ENCODE measurements around the gene PXDC1.

Gene PXDC1

GRCh38 chr6:3746696-3747095, 4.8 kb downstream of the PXDC1 start:
- Histone ChIP-seq H3K36me3 (no peaks in the 10 kb centered on the region), H3K27me3 (peaks cover 37% of the 10 kb centered on the region), H3K4me2 (peak overlapping the region; percentile 45), H3K4me1 (peaks cover 54% of the 10 kb centered on the region), H3K27ac (no peak overlapping the region), H3K4me3 (no peak overlapping the region), H3K9me3 (no peaks in the 10 kb centered on the region), H4K20me1 (peaks cover 39% of the 10 kb centered on the region), H3K9ac (no peak overlapping the region)
- no peak for TF ChIP-seq Cebpa-rat (IDR thresholded peaks at IDR 0.05)

GRCh38 chr6:3746119-3746691, 5.3 kb downstream of the PXDC1 start:
- Histone ChIP-seq H3K9me3 (no peaks in the 10 kb centered on the region), H3K4me2 (peak overlapping the region; percentile 45), H3K9ac (no peak overlapping the region), H3K4me1 (peaks cover 53% of the 10 kb centered on the region), H3K36me3 (no peaks in the 10 kb centered on the region), H3K4me3 (no peak overlapping the region), H4K20me1 (peaks cover 43% of the 10 kb centered on the region), H3K27me3 (peaks cover 32% of the 10 kb centered on the region), H3K27ac (no peak overlapping the region)
- TF ChIP-seq Cebpa-rat (IDR thresholded peaks at IDR 0.05) = no peak

GRCh38 chr6:3745566-3746118, 5.9 kb downstream of the PXDC1 start:
- Histone ChIP-seq H3K27ac (no peak overlapping the region), H3K4me2 (peak overlapping the region; percentile 45), H3K27me3 (peaks cover 26% of the 10 kb centered on the region), H3K4me3 (no peak overlapping the region), H4K20me1 (peaks cover 41% of the 10 kb centered on the region), H3K4me1 (peaks cover 47% of the 10 kb centered on the region), H3K9ac (no peak overlapping the region), H3K36me3 (no peaks in the 10 kb centered on the region), H3K9me3 (no peaks in the 10 kb centered on the region)
- no peak for TF ChIP-seq Cebpa-rat (IDR thresholded peaks at IDR 0.05)

GRCh38 chr6:3744901-3745470, 6.5 kb downstream of the PXDC1 start:
- no peaks in the 10 kb centered on the region for H3K9me3 ChIP-seq
- no peak overlapping the region for H3K4me2 ChIP-seq
- H3K27me3 ChIP-seq = peaks cover 19% of the 10 kb centered on the region
- no peak for TF ChIP-seq Cebpa-rat (IDR thresholded peaks at IDR 0.05)
- H4K20me1 ChIP-seq = peaks cover 35% of the 10 kb centered on the region
- H3K36me3 ChIP-seq = no peaks in the 10 kb centered on the region
- peaks cover 40% of the 10 kb centered on the region for H3K4me1 ChIP-seq
- H3K4me3 ChIP-seq = no peak overlapping the region
- H3K27ac ChIP-seq = no peak overlapping the region
- no peak overlapping the region for H3K9ac ChIP-seq

GRCh38 chr6:3744211-3744900, 7.2 kb downstream of the PXDC1 start:
- Histone ChIP-seq H3K9ac (no peak overlapping the region), H4K20me1 (peaks cover 28% of the 10 kb centered on the region)

GRCh38 chr6:3743541-3743940, 8.0 kb downstream of the PXDC1 start:
- peaks cover 34% of the 10 kb centered on the region for H3K4me1 ChIP-seq

More at GRCh38 chr6:3744211-3744900, 7.2 kb downstream of the PXDC1 start:
- H3K4me2 ChIP-seq = peak overlapping the region; percentile 87
- no peak overlapping the region for H3K27ac ChIP-seq
- TF ChIP-seq Cebpa-rat (IDR thresholded peaks at IDR 0.05) = no peak
- H3K4me3 ChIP-seq = no peak overlapping the region
- H3K4me1 ChIP-seq = peaks cover 34% of the 10 kb centered on the region
- no peaks in the 10 kb centered on the region for H3K36me3 ChIP-seq
- no peaks in the 10 kb centered on the region for H3K9me3 ChIP-seq
- peaks cover 13% of the 10 kb centered on the region for H3K27me3 ChIP-seq

GRCh38 chr6:3742426-3743344, 8.8 kb downstream of the PXDC1 start:
- Histone ChIP-seq H3K4me1 (peaks cover 34% of the 10 kb centered on the region), H3K27me3 (no peaks in the 10 kb centered on the region), H3K4me3 (peak overlapping the region; percentile 50), H3K4me2 (peak overlapping the region; percentile 87), H3K9me3 (no peaks in the 10 kb centered on the region), H3K36me3 (no peaks in the 10 kb centered on the region), H3K9ac (peak overlapping the region; percentile 57; the same call in 1 of the 2 replicates), H4K20me1 (peaks cover 12% of the 10 kb centered on the region; the same call in 1 of the 2 replicates), H3K27ac (peak overlapping the region; percentile 56; the same call in 1 of the 2 replicates)
- no peak for TF ChIP-seq Cebpa-rat (IDR thresholded peaks at IDR 0.05)

More at GRCh38 chr6:3743541-3743940, 8.0 kb downstream of the PXDC1 start:
- Histone ChIP-seq H3K27ac (no peak overlapping the region), H3K36me3 (no peaks in the 10 kb centered on the region), H4K20me1 (peaks cover 20% of the 10 kb centered on the region), H3K27me3 (peaks cover 5% of the 10 kb centered on the region; the same call in 1 of the 2 replicates), H3K9me3 (no peaks in the 10 kb centered on the region), H3K4me2 (peak overlapping the region; percentile 87), H3K9ac (no peak overlapping the region), H3K4me3 (no peak overlapping the region)
- TF ChIP-seq Cebpa-rat (IDR thresholded peaks at IDR 0.05) = no peak

- no peaks in the 10 kb centered on the region for H3K27me3 ChIP-seq
- no peak for TF ChIP-seq Cebpa-rat (IDR thresholded peaks at IDR 0.05)
- H3K36me3 ChIP-seq = peaks cover 3% of the 10 kb centered on the region; the same call in 1 of the 2 replicates
- H3K9ac ChIP-seq = no peak overlapping the region
- no peak overlapping the region for H3K4me3 ChIP-seq
- no peaks in the 10 kb centered on the region for H3K9me3 ChIP-seq
- no peak overlapping the region for H3K27ac ChIP-seq
- H4K20me1 ChIP-seq = peaks cover 5% of the 10 kb centered on the region; the same call in 1 of the 2 replicates
- peak overlapping the region; percentile 87 for H3K4me2 ChIP-seq
- H3K4me1 ChIP-seq = peaks cover 37% of the 10 kb centered on the region
Observed at GRCh38 chr6:3742076-3742425, 9.5 kb downstream of the PXDC1 start.

GRCh38 chr6:3741477-3741871, 10.0 kb downstream of the PXDC1 start:
- Histone ChIP-seq H3K9me3 (no peaks in the 10 kb centered on the region), H3K4me1 (peaks cover 40% of the 10 kb centered on the region), H3K27me3 (no peaks in the 10 kb centered on the region), H3K27ac (no peak overlapping the region), H3K36me3 (peaks cover 4% of the 10 kb centered on the region; the same call in 1 of the 2 replicates), H4K20me1 (0 out of 2 replicates have a peak, but pooled peaks cover 5% of the 10 kb centered on the region), H3K4me3 (no peak overlapping the region), H3K4me2 (no peak overlapping the region), H3K9ac (no peak overlapping the region)
- TF ChIP-seq Cebpa-rat (IDR thresholded peaks at IDR 0.05) = no peak

Data from BLaER1 (cell line).